GM18511 (cell line): ENCODE data around the gene DTHD1.

Experiments
- ATAC-seq: cut with Tn5 transposase; IDR thresholded peaks from one replicate; pipeline ENCODE4 v1.9.1; 2021; ENCODE audit warnings: mild to moderate bottlenecking, moderate library complexity; ENCODE audit not compliant: unreplicated experiment

DTHD1 gene

DNA sequence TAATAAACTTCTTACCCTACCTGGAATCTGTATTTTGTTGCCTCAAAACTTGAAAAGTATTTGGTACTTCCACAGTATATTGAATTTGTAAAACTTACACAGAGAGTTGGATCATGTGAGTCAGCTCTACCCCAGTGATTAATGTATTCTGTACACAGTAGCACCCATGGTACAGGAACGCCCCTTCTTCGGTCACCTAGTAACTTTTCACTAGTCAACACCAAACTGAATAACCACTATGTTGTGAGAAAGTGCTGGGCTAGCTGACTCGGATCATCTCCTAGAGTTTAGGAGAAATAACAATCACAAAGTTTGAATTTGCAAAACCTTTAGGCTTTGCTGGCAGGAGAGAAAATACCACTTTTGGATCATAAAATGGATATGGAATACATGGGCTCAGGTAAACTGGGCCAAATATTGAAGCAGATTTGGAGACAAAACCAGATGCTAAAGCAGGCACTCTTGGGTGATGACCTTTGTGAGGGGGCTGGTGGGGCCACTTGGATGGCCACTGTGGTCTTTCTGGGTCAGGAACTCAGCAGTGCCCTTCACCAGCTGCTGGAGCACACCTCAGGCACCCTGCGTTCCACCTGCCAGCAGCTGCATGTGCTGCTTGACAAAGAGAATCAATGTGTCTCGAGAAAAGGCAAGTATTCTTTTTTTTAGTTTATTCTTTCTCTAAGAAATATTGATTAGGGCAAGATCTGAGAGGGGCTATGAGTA, at the start of gene DTHD1:
TSS of gene DTHD1 (plus strand) at position 233 of the 723 bp plus-strand sequence. CDS start at position 376, 143 bp downstream.
- ATAC-seq = no peak

DNA sequence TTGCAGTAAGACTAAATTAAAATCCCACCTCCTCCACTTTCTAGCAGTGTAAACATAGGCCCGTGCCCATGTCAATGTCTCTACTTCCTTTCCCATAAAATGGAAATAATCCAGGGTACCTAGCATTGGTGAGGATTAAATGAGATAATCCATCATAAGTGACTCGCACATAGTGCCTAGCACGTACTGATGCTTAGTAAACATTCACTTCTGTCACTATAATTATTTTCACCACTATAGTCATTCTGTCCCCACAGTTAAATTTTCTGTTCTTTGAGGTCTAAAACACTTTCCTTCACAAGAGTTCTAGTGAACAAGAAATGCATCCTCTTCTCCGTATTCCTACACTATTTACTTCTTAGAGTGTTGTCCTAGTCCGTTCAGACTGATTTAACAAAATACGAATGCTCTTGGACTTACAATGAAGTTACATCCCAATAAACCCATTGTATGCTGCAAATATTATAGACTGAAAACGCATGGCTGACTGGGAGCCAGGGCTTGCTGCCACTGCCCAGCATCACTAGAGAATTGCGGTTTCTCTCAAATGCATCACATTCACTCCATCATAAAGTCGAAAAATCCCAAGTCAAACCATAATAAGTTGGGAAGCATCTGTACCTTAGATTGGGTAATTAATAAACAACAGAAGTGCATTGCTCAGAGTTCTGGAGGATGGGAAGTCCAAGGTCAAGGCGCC, 47.7 kb upstream of the DTHD1 start:
- no peak for ATAC-seq

DNA sequence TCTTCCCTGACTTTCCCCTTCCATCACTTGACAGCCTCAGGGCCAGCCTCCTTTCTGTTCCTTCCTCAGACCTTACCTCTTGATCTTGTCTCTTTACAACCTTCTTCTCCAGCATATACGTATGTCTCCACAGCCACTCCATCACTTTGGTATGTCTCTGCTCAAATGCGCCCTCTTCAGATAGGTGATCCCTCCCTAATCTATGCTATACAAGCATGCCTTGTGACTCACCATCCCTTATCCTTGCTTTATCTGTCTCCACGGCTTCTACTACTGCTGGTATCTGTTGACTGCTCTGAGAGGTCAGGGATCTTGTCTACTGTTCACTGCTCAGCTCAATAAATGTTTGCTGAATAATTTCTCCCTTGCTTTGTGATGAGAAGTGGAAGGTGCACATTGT, 46.1 kb upstream of the DTHD1 start:
- no peak for ATAC-seq

DNA sequence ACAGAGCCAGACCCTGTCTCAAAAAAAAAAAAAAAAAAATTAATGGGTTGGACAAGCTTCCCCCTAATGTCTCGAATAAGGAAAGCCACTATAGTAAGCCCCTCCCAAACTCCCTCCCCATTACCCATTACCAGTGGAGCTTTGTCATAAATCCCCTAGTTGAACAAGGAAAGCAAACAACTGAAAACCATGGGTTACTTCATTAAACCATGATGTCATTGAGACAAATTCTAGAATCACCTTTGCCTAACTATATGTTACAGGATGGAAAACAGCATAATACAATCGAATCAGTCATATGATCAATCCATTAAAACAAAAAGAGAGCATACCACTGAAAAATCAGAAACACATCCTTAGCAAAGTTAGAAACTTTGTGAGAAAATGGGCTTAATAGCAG, 45.3 kb upstream of the DTHD1 start:
- ATAC-seq = no peak

DNA sequence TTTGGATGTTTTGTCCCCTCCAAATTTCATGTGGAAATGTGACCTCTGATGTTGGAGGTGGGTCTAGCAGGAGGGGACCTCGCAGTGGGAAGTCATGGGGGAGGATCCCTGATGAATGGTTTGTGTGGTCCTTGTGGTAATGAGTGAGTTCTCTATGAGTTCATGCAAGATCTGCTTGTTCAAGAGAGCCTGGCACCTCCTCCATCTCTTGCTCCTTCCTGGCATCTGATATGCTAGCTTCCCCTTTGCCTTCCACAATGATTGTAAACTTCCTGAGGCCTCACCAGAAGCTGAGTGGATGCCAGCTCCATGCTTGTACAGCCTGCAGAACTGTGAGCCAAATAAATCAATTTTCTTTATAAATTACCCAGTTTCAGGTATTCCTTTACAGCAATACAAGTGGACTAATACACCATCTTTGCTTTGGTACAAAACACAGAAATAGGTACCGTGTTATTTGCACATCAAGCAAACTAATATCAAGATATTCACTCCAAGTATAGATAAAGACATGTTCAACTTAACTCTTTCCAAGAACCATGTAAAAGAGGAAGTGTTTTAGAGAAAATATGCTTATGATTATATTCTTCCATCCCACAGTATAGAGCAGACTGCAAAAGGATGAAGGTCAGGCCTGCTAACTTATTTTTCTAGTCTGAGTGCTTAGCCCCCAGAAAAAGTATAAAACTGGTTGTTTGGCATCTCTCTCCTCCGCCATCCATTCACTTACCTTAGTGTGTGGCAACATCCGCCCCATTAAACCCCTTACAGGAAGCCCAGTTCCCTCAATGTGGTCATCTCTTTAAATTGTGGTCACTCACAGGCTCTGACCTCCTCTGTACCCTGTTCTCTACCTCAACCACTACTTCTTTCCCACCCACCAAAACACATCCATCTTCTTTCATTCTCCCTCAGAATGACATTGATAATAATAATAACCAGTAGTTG, 43.8 kb upstream of the DTHD1 start:
- ATAC-seq = no peak

DNA sequence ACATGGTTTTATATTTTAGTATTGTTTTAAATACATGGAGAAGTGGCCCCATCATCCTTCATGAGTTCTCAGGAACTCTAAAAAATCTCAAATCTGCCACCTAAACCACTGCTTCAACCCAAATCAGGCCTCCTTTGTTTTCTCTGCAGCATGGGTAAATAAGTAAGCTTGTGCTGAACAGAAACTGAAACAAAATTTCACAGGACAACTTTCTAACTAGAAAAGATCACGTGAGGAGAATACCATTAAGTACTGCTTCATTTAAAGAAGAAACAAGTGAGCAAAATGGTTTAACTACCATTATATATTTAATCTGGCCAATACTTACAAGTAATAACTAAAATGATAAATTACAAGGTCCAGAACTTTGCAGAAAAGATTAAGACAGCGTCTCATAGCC, 39.6 kb upstream of the DTHD1 start:
- ATAC-seq = peak; percentile 51

DNA sequence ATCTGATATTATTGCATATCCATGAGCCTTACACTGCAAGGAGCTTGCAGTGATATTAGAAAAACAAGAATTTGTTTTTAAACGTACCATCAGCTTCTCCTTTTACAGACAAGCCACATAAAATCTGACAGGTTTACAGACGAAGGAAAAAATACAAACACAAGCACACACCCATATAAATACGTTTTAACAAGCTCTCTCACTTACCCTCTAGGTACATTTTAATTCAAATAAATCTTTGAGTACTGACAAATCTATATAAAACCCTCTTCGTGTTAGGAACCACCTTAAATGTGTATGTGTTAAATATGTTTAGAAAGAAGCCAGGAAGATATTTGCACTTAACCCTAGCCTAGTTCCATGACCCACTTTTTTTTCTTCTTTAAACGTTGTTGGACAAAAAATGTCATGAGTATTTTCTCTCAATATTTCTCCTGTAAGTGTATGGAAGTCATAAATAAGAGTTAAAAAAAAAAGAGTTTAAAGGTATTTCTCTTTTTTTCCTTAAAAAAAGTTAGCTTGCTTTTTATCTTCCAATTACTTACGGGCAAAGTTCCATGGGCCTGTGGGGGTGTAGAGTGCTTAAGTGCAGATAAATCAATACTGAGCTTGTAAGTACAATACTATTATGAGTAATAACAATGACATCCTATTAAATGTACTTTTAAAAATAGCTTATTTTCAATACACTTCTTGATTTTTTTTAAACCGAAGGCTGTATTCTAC, 38.6 kb upstream of the DTHD1 start:
- ATAC-seq = no peak

DNA sequence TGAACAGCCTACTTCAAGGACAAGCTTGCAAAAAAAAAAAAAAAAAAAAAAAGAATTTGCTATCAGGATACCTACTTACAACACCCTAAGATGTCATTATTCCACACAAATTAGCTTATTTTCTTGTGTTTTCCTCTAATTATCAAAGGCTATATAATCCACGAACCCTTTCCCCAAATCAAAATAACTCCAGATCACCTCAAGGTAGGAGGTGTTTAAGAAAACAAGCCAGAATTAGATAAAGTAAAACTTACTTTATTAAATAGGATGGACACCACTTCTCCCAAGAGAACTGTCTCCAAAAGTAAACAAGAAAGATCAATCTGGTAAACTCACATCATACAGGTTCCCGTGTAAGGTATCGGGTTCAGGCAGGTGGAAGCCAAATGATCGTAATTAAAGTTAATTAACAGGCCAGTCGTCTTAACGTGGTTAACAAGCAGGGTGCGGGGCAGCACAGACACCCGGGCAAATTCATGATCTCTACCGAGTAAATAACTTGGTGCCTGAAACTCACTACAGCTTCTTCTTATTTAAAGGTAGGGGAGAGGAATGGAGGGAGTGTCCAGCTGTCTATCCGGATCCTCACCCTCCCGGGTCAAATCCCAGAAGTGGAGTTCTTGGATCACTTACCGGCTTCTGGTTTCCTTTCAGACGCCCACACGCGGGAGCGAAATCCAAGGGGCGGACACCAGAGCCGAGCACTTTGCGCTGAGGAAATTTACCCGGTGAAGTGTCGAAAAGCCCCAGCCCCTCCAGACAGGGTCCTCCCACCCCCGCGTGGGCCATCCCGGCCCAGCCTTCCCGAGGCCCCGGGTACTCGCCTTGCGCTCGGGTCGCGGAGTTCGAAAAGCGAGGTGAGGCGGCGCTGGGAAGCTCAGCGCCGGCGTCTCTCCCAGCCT, 37.8 kb upstream of the DTHD1 start:
- ATAC-seq = peak; percentile 36

DNA sequence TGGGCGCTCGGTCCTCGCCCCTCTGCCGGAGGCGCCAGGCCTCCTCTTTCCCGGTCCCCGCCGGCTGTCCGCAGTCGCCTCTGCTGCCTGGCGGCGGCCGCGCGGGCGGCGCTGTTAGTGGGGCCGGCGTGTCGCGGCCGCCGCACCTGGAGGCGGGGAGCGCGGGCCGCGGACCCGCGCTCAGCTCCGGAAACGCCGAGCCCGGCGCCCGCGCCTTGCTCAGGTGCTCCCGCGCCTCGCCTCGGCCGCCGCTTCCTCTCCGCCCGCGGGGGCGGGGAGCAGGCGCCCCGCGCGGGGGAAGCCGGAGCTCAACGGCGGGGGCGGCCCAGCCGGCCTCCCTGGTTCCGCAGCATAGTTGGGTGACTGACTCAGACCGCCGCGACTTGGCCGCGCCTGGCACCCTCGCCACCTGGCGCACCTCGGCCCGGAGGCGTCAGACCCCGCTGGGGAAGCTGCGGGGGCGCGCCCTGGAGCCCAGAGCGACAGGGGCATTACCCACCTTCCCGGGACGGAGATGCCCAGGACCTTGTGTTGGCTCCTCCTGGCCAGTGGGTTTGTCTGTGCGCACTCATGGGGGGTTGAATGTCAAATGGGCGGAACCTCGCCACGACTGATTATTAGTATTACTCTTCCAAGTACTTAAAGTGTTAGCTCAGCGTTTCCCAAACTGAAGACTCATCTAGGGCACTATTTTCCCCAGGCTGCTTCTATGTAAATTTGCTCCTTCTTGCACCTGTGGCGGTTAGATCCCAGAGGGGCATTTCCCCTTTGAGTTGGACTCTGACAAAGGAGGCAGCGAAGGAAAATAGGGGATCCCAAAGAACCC, 36.9 kb upstream of the DTHD1 start, which contains the start of gene ARAP2:
TSS of gene ARAP2 (minus strand) at position 258 of the 826 bp plus-strand sequence. CDS start 15,028 bp downstream, outside the sequence.
- peak; percentile 65 for ATAC-seq

DNA sequence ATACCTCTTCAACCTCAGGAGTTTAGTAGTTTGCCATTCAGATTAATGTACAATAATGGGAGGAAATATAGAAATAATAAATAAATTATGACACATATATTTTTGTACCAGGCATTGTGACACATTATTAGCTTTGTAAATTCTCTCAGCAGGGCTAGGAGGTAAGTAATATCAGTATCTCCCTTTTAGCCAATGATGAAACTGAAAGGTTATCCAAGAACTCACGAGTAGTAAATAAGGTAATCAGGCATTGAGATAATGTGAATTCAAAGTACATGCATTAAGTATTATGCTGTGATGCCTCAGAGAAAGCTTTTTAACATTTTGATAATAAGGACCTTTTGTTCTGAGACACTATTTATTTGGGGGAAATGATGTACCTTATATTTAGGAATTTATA, 31.8 kb upstream of the DTHD1 start:
- no peak for ATAC-seq

DNA sequence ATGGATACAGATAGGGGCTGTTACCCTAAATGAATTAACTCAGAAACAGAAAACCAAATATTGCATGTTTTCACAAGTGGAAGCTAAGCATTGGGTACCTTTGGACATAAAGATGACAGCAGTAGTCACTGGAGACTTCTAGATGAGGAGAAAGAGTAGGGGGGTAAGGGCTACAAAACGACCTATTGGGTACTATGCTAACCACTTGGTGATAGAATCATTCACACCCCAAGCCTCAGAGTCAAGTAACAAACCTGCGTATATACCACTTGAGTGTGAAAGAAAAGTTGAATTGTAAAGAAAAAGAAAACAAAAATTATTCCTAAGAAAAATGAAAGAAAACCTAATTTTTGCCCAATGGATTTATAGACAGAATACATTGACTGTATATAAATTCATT, 29.4 kb upstream of the DTHD1 start:
- ATAC-seq = no peak

DNA sequence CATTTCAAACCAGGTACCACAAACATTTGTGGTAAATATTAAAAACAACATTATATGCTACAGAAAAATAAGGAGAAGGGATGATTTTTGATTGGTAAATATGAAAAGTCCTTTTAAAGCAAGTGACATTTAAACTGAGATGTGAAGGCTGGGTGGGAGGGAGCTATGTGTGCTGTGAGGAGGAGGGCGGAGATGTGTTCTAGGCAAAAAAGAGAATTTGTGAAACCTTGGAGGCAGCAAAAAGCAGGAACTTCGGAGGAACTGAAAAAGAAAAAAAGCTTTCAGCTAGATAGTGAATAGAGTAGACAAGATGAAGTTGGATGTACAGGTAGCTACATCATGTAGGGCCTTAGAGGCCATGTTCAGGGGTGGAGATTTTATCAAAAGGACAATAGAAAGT, 27.0 kb upstream of the DTHD1 start:
- ATAC-seq = no peak

DNA sequence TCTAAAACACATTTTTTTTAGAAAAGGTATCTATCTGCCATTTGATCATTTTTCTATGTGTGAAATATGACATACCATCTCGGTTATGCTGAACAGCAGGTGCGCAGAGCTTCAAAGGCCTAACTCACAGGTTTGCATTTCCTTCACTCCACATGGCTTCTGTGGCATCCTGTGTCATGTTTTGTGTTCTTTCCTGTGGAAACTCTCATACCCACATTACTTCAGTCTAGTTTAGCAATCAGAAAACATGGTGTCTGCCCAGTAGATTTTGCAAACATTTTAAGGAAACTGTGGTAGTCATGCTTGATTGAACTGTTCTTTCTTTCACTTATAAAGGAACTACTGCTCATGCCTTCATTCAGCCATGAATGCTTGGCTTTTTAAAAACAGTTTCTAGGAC, 25.8 kb upstream of the DTHD1 start:
- peak; percentile 84 for ATAC-seq

DNA sequence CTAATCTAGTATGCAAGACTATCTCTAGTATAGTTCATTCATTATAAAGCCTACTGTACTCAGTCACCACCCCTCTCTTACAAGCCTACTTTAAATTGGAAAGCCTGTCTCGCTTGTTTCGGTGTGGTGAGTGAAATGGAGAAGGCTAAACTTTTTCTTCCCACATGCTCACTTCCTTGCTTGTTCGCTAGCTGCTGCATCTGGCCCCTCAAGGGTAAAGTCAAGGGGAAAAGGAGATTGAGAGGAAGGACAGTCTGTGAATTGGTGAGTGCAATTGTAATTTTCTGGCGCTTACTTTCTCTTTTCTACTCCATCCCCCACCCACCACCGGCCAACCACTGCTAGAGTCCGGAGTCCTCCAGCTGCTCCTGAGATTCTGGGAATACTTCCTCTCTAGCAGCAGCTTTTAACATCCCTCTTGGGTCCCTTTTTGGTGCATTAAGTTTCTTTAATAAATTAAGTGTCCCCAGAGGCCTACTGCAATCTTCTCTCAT, 25.0 kb upstream of the DTHD1 start:
- peak; percentile 71 for ATAC-seq

DNA sequence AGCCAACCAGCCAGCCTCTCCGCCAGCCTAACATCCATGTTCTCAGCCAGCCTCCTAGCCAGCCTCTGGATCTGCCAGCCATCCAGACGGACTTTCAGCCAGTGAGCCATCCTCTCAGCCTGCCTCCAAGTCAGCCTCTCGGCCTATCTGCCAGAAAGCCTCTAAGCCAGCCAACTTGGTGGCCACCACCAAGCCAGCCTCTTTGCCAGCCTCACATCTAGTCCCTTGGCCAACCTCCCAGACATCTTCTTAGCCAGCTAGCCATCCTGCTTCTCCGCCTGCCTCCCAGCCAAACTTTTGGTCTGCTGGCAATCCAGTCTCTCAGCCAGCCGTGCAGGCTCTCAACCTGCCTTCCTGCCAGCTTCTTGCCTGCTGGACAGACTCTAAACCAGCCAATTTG, 20.7 kb upstream of the DTHD1 start:
- ATAC-seq = no peak

DNA sequence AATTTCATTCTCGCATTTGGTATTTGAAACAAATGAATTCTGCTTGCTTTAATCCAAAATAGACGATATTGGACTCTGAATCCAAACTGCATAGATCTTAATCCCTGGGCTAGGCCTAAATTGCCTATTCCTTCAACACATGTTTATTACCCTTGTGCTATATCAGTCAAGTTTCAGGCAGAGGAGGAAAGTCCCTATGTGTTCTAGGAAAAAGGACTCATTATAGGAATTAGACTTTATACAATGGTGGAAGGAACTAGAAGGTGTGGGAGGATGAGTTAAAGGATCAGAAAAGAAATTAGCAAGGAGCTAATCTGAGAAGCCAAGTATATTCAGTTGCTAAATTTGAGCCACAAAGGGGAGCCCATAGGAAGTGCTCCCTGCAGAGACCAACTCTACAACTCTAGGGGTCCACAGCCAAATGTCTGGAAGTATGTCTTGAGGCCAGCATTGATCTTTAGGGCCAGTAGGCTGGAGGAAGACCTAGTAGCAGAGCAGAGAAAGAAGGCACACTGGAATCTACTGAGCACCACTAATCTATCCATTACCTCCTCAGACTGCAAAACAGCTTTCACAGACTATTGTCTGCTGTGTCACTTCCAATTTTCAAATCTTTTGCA, 17.1 kb upstream of the DTHD1 start:
- no peak for ATAC-seq

DNA sequence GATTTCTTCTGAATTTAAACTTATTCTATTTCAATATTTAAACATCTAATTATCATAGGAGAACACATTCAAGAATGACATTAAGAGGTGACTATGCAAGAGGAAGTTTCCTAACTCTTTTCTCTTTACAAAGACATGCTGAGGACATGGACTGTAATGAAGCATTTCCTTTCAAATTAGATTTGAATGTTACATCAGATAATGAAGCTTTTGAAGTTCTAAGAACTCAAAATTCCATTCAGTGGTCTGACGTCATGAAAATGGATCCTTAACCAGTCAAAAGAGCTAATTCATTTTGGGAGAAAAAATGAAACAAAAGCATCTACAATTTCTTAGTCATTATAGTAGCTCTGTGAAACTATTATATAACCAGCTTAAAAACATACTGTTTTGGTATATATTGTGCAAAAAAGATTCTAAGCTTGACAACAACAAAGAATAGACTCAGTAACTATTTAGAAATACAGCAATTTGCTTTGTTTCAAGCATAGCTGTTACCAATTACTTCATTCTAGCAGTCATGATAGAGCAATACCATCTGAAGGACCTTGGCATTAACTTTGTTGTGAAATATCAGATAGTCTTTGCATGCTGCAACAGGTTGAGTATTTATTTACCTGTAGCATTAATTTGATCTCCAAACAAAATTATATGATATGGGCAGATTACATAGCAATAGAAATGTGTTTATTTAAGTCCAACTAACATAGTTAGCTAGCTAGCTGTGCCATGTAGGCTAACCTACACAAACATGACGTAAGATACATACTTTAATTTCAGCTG, 13.7 kb upstream of the DTHD1 start:
- no peak for ATAC-seq
